ENCODE data around the gene ZNF217.
A peak's percentile ranks its signal among the peaks of the same experiment; 100 is the strongest.
"Not testable (repeated sequence)": the region's sequence is repeated elsewhere in the genome, so short reads cannot be mapped to it uniquely, and the experiment has no call there.

Gene ZNF217

DNA sequence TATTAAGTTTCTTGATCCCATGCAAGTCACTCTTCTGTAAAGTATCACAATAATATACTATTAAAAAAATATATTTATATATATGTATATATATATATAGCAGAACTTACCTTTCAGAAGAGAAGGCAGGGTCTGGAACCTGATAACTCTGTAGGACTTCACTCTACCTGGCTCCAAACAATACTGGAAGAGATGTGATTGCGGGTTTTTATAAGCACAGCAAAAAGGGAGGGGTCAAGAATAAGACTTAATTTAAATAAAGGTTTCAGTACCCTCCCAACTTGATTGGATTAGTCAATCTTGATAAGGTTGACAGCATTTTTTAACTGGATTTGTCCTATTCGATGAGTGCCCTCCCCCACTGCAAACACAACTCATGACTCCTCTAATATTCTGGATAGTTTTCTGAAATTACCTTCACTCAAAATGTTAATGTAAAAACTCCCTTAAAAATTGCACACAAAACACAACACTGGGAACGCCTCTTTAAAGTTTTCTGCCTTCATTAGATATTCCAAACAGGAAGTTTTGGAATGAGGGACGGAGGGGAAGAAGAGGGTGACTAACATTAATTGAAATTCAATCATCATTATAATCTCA, 4.0 kb upstream of the ZNF217 start:
- DNase-seq (ENCODE audit: low spot score): no peak

DNA sequence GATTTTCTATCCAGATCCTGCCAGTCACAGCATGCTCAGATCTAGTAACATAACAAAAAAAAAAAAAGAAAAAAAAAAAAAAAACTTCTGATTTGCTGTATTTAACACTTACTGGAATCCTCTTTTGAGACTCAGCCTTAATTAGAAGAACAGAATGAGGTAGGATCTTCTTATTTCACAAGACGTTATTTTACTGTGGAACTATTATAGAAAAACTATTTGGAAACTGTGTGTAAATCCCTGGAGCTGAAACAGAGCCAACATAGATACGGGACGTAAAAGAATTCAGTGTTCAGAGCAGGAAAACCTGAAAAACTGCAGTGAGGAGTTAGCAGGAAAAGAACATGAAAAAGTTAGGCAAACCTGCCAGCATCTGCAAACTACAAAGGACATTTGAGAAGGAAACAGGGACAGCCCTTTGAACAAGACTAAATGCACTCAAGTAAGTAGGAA, 3.4 kb upstream of the ZNF217 start:
- DNase-seq (ENCODE audit: low spot score): no peak

DNA sequence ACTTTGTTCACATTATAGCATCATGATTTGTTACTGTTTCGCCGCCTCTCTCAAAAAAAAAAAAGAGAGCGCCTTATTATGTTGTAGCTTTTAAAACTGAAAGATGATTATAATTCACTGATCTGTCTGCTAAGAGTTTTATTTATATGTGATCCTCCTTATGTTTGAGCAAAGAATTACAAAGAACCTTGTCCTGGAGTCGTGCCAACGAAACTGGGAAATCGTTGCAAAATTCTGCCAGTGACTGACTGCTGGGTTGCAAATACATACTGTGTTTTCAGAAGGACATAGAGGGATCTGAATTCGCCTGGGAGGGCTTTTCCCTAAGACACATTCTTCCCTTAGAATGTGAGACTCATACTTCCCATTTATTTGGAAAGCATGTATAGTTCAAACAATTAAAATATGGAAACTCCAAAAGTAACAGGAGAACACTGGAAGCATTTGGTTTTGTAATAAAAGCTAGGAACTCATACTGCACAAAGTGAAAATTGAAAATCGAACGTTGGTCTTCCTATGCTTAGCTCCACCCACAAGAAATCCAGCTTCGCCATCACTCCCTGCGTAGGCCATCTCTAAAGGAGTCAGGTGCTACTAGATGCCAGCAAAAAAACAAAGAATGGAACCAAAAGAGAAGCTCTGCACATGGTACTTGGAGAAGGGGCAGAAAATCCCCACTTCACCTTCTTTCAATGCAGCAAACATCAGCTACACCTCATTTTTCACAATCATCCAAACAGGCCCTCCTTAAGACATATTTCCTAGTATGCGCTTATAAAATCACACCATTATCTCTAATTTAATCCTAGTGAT, 2.8 kb upstream of the ZNF217 start:
- not testable (repeated sequence) for DNase-seq (ENCODE audit: low spot score)

DNA sequence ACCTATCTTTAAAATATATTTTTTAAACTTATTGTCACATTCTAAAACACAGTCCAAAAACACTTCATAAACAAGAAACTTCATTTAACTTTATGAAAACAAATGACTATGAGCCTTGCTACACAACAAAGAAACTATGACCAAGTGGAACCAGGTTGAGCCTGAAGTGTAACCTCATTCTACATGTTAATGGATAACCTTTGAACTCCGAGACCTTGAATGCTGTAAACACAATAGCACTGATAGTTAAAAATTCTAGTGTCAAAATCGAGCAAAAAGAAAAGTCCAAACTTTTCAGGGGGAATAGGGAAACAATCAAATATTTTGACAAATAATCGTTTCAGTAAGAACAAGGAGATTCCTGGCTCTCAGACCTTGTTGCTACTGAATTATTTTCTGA, 2.1 kb upstream of the ZNF217 start:
- not testable (repeated sequence) for DNase-seq (ENCODE audit: low spot score)

DNA sequence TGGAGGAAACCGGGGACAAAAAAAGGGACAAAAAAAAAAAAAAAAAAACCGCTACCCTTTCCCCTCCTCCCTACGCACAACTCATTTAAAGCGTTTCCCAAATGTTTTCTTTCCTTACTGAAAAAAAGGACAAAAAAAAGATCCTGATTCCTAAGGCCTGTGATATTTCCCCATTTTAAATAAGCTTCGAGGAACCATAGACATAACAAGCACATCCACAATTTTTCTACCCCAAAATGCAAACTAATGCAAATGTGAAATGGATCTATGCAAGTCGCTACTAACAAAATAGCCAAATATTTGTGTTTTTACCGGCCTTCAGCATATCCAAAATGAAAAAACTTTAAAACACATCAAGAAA, 1.4 kb upstream of the ZNF217 start:
- peak; percentile 41 for DNase-seq (ENCODE audit: low spot score)

DNA sequence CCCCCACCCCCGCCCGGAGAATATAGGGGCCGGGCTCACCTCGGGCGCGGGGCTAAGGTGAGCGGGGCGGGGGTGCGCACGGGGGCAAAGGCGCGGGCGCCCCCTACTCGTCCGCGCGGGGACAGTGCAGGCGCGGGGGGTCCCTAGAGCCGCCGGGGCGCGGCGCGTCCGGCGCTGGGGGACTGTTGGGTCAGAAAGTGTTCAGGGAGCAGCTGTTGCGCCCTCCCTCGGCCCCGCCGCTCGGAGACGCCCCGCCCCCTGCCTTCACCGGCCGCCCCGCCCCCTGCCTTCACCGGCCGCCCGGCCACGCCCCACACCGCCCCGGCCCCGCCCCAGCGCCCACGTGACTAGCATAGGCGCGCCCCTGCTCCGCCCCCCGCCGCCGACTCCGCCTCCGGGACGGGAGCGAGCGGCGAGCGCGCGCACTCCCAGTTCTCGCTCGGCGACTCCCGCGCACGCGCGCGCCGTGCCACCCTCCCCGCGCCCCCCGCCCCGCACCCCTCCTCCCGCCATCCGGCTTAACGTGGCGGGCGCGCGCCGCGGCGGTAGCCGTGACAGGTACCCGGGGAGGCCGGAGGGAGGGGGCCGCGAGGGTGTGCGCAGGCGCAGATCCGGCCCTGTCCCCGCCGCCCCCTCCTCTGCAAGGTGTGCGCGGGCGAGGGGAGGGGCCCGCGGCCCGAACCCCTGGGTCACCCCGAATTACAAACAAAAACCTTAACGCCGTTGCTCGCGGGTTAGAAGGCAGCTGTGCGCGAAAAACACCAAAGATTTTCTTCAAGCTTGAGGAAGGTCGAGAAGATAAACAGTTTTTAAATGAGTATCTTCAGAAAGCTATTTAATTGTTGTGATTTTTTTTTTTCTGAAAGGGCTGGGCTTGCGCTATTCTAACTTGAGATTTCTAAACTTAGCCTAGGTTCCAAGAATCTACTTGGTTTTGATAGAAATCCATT, 704 bp upstream of the ZNF217 start:
- DNase-seq (ENCODE audit: low spot score): peak; percentile 95

DNA sequence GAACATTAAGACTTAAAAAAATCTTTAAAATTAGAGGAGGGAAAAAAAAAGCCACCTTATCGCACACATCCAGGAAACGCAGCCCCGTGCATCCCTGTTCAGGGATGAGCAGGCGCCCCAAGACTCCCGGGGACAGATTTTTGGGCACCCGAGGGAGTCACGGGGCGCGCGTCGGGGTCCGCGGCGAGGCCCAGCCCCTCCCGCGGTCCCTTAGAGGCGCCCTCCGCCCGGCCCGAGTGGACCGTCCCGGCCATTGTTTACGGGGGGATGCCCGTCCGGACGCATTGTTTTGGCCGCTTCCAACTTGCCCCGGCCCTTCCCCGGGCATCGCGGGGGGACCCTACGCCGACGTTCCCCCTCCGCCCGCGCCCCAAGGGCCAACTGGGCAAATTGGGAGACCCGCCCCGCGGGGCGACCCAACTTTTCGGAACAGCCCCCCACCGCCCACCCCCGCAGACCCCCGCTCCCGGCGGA, 610 bp downstream of the ZNF217 start:
- DNase-seq (ENCODE audit: low spot score): no peak

DNA sequence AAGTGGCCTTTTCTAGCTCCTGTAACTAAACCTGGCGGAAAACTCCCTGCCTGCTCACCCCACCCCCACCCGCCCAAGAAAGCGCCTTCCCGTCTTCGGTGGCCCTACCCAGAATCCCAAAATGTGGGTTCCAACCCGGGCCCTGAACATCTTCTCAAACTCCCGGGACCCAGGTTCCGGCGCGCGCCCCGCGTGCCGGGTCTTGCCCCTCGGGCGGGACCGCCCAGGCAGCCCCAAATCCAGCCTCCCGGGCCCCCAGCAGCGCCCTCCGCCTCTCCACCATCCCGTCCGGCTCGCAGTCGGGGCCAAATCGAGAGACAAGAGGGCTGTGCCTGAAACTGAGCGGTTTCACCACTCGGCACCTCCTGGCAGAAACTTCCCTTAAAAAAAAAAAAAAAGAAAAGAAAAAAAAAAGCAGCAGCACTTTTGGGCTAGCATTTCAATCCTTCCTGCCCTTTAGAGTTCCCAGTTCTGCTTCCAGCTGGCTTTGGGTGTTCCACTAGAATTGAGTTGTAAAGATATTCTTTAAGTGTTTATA, 1.1 kb downstream of the ZNF217 start:
- not testable (repeated sequence) for DNase-seq (ENCODE audit: low spot score)

DNA sequence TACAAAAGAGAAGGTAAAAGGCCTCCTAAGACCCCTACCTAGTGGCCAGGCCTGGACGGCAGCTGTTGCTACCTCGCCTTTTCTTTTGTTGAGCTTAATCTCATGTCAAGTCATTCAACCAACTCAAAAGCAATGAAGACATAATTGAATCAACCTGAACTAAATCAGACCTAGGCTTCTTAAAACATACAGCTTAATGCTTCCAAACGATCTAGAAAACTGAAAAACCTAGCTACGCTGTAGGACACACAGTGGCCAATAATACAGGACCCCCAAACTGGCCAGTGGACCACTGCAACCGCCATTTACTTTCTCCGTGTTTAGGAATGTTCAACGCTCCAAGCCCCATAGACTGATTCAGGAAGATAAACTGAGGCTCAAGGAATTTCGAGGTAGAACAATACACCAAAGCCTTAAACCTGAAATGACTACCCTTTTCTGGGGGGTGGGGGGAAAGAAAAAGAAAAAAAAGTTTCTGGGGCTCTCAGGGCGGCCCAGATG, 1.6 kb downstream of the ZNF217 start:
- not testable (repeated sequence) for DNase-seq (ENCODE audit: low spot score)

DNA sequence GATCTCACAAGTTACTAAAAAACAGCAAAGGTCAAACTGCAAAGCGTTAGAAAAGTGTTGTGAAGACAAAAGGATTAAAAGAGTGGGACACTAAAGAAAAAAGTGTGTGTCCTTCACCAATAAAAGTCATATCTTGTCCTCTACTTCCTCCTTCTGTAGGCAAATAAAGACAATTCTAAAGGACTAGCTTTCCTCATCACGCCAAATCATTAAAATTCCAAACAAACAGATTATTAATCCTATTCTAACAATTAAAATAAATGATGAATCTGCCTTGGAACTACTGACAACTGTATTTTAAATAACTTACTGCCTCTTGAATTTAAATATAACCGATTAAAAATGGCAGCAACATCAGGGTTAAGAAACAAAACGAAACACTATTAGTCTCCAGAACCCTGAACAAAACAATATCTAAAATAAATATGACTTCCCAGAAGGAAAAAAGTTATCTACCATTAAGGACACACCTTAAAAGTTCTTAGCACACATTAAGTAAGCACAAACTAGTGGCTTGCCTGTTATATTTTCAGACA, 2.4 kb downstream of the ZNF217 start:
- not testable (repeated sequence) for DNase-seq (ENCODE audit: low spot score)

DNA sequence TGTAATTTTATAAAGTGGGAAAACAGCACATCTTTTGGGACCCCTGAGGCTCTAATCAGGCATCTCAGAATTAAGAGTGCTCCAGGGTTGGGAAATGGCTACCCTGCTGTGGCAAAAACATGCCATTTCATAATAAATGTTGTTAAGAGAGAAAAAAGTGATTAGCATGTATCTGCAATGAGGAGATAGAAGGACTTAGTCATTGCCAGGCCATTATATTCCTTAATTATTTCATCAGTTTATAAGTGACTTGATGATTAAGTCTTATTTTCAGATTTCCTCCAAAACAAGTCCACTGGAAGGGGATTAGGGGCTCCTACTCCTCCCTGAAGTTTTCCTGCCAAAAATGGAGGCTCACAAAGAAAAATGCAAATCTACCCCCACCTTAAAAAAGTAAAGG, 3.0 kb downstream of the ZNF217 start:
- DNase-seq (ENCODE audit: low spot score): not testable (repeated sequence)

DNA sequence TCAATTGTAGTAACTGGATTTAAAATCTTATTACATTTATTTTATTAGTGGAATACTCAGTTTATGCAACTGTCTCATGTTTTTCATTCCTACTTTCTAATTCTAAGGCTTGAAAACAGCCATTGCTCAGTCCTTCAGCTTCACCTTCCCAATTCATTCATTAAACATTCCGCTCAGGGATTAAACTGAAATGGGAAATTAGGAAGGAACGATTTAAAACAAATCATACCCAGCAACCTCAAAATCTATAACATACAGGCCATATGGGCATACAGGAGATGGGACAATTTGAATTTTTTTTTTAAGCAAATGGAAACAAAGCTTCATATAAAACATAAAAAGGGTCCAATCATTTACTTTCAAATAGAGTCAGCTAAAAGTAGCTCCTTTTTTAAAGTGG, 3.5 kb downstream of the ZNF217 start:
- not testable (repeated sequence) for DNase-seq (ENCODE audit: low spot score)

DNA sequence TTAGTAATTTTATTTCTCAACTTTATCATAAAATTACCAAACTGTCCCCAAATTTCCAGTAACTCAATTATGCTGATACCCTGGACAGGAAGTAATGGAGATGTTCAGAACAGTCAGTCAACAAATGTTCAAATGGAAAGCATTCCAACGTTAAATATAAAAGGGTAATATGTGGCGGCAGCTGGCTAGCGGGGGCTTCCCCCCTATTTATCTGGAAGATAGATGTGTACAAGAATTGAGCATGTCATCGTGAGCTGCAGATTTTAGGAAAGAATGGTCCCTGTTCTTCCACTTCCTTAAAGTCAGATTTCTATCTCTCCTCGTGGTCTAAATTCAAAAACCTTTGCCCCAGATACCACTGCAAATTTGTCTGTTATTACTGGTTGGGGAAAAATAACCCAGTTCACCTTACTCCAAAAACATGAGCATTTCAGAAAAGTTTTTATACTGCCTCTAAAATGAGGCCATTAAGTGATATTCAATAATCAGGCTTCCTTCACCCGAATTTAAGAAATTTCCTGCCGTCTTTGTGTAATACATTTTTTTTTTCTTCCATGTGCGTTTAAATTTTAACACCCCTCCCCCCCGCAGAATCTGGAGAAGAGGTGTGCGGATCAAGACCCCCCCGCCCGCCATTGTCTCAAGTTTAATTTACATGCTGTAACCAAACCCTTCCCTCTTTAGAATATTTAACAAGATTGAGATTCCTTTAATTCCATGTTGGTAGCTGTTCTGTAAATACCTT, 4.1 kb downstream of the ZNF217 start:
- DNase-seq (ENCODE audit: low spot score): not testable (repeated sequence)

DNA sequence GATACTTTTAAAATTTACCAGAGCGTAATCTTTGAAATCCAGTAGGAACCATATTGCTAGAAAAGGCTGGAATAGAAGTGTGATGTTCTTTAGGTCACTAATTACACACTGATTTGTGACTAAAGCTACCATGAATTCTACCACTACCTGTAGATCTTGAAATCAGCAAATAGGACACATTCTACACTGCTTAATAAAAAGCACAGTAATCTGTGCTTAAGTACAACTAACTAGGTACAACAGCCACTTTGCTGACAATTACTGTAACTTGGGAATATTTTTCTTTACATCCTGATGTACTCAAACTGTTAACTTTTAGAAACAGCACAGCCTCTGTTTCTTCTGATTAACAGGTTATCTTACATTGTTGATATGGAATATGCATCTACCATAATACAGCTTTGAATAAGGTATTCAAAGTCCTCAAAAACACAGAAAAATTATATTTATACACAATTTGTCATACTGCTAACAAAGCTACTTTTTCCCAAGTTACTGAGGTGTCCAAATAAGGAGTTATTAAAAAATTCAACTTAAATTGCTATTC, 6.4 kb downstream of the ZNF217 start:
- not testable (repeated sequence) for DNase-seq (ENCODE audit: low spot score)

DNA sequence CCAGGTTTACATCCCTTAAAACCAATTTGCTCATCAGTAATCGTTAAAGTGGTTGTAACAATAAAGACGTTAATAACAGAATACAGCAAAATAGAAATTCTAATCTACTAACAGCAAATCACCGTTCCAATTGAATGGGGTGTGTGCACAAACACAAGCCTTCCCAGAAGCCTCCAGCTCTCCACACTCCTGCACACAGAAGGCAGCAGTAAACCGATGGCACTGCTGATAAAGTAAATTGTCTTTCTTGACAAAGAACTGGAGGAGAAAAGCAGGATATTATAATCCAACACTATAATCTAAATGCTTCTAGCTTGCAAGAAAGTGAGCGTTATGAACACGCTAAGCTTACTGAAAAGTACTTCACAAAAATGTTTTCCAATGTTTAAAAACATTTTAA, 7.0 kb downstream of the ZNF217 start:
- DNase-seq (ENCODE audit: low spot score): no peak

DNA sequence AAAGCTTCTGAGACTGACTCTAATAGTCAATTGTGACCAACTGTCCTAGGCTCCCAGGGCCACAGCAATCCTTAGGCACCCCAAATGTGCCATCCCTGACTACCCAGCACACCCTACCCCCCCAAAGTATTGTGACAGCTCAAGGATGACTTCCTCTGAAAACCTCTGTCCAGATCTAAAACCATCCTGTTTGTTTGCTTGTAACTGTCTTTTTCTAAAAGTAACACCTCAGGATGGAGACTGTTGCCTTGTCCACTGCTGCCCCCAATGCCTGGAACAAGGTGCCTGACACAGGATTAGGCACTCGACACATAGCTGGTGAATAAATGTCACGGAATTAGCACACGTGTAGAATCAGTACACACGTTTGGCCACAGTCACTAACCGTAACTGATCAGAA, 7.7 kb downstream of the ZNF217 start:
- not testable (repeated sequence) for DNase-seq (ENCODE audit: low spot score)

DNA sequence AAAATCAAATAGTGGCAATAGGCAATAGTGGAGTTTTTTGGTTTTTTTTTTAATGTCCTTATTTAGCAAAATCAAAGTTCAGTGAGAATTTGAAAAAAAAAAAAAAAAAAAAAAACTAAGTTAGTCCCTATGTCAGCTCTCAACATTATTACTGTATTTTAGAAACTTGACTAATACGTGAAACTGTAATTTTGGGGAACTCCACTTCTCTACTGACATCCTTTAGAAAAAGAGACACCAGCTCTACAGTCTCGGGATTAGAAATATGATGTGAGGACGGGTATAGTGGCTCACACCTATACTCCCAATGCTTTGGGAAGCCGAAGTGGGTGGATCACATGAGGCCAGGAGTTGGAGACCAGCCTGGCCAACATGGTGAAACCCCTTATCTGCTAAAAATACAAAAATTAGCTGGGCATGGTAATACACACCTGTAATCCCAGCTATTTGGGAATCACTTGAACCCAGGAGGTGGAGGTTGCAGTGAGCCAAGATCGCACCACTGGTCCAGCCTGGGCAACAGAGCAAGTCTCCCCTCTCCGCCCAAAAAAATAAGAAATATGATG, 8.6 kb downstream of the ZNF217 start:
- DNase-seq (ENCODE audit: low spot score): not testable (repeated sequence)

DNA sequence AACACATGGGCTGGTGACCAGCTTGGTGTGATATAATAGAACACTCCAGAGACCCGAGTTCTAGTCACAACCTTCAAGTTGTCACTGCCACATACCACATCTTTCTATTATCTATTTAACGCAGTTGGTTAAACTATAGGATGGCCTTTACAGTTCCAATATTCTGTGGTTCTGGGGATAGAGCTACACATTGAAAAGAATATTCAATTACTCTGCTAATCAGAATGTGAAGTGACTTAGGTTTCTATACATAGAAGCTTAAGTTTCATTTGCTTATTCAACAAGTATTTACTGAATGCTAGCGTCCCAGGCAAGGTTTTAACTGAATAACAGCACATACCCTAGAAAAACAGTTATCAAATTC, 9.1 kb downstream of the ZNF217 start:
- not testable (repeated sequence) for DNase-seq (ENCODE audit: low spot score)

DNA sequence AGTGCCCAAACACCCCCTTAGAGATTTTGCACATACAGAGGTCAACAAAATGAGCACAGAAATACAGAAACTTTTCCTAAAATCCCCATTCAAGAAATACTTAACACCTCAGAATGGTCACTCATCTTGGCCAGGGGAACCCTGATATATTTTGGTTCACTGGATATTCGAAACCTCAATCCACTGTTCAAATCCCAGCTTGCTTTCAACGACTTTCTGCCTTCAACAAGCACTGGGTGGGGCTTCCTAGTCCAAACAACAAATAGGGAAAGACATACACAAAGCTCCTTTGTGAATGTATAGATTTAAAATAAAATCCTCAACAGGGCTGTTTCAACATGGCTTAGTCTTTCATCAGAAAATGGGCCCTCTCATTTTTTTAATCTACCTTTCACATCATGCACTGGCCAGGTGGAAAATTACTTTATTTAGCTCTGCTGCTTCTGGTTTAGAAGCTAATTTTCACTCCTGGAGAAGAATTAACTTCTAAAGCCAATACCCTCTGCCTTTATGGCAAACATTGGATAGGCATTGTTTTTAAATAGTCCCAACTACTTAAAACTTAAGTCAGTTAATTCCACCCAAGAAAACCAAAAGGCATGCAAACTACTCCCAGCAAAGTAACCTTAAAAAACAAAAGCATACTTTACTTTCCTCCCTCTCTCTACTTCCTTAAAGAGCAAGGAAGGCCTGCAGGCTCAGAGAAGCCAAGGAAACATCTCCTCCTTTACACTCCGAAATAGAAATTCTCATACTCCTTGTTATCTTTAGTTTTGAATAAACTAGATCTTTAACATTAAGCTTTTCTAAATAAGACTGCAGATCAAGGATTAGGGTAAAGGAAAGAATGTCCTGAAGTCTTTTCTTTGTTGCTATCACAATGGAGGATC, 9.7 kb downstream of the ZNF217 start:
- DNase-seq (ENCODE audit: low spot score): not testable (repeated sequence)
